MCF 10A (cell line): Measurements from ENCODE around the gene CDH11. TPM values are rescaled to one million over a fixed set of nuclear protein-coding genes. Genes with fewer than 3 reads are reported as not detected.

Source experiments
- BruUV-seq: library from RNA; stranded (reverse); fragments of 400-500 nt; replicated peaks from 2 replicates; lab custom pipeline; 2021; lab: Mats Ljungman, UMichigan
- CTCF ChIA-PET: fragments of 300-600 bp; sonication (Branson Sonifier 250); formaldehyde crosslinking; extraction: SDS; loops from one replicate; lab custom pipeline; 2021; ENCODE audit warnings: antibody characterized with exemption, inconsistent platforms; lab: Yijun Ruan, JAX
- POLR2A ChIA-PET: fragments of 300-600, 350-650 bp; sonication (Branson Sonifier 250); formaldehyde crosslinking; extraction: SDS; loops from one replicate; lab custom pipeline; 2020; ENCODE audit warnings: antibody characterized with exemption, inconsistent platforms; lab: Yijun Ruan, JAX
- DNase-seq: peaks from one replicate; pipeline ENCODE4 v3.0.0-alpha.2; 2018; ENCODE audit not compliant: unreplicated experiment
- H3K27ac Mint-ChIP-seq: one replicate; pipeline ENCODE4 v1.8.0; 2022; ENCODE audit warnings: mild to moderate bottlenecking, low read depth, mixed read lengths; ENCODE audit not compliant: unreplicated experiment
- H3K27me3 Mint-ChIP-seq: one replicate; pipeline ENCODE4 v1.8.0; 2022; ENCODE audit warnings: mixed read lengths; ENCODE audit not compliant: insufficient read depth, unreplicated experiment
- H3K36me3 Mint-ChIP-seq: one replicate; pipeline ENCODE4 v1.8.0; 2022; ENCODE audit warnings: mild to moderate bottlenecking, moderate library complexity, mixed read lengths; ENCODE audit not compliant: insufficient read depth, unreplicated experiment
- H3K4me1 Mint-ChIP-seq: one replicate; pipeline ENCODE4 v1.8.0; 2022; ENCODE audit warnings: mixed read lengths; ENCODE audit not compliant: insufficient read depth, unreplicated experiment
- H3K4me3 Mint-ChIP-seq: one replicate; pipeline ENCODE4 v1.8.0; 2022; ENCODE audit warnings: mild to moderate bottlenecking, moderate library complexity, mixed read lengths; ENCODE audit not compliant: unreplicated experiment
- H3K9me3 Mint-ChIP-seq: one replicate; pipeline ENCODE4 v1.8.0; 2022; ENCODE audit warnings: mixed read lengths; ENCODE audit not compliant: unreplicated experiment
- intact Hi-C: fragments of 100-400 bp; cut with micrococcal nuclease; formaldehyde crosslinking; loops from 2 replicates; pipeline ENCODE4 v1.14.1; 2022
- total RNA-seq: library from RNA; stranded (reverse); gene quantifications from 2 replicates; pipeline ENCODE4 v1.2.3, GENCODE V29; 2022
- TF ChIP-seq, protein P1 (sequence below): fragments of 200-600 bp; IDR thresholded peaks from one replicate; pipeline ENCODE4 v1.8.0; 2022; ENCODE audit warnings: antibody characterized with exemption, mild to moderate bottlenecking; ENCODE audit not compliant: unreplicated experiment

Gene CDH11
- total RNA-seq, 1 experiment from 2014 or later, result 0.33 TPM

DNA sequence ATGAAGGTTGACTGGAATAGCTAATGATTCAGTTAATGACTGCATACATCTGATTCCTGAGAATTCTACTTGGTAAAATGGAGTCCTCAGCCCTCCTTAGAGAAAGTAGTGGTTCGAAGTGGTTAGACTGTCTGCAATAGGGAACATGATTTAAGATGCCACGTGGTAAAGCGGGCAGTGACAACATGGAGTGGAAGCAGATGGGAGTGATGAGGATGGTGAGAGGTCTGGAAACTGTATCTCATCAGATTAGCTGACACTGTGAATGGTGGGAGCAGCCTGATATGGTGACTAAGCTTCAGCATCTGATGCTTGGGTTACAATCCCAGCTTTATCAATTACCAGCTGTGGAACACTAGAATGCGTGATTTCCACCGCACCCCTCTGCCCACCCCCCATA lies 8.4 kb downstream of the CDH11 start:
- no peaks in the 10 kb centered on the region for H3K9me3 Mint-ChIP-seq
- H3K4me1 Mint-ChIP-seq, result peaks cover 5% of the 10 kb centered on the region
- TF ChIP-seq, protein P1, sequence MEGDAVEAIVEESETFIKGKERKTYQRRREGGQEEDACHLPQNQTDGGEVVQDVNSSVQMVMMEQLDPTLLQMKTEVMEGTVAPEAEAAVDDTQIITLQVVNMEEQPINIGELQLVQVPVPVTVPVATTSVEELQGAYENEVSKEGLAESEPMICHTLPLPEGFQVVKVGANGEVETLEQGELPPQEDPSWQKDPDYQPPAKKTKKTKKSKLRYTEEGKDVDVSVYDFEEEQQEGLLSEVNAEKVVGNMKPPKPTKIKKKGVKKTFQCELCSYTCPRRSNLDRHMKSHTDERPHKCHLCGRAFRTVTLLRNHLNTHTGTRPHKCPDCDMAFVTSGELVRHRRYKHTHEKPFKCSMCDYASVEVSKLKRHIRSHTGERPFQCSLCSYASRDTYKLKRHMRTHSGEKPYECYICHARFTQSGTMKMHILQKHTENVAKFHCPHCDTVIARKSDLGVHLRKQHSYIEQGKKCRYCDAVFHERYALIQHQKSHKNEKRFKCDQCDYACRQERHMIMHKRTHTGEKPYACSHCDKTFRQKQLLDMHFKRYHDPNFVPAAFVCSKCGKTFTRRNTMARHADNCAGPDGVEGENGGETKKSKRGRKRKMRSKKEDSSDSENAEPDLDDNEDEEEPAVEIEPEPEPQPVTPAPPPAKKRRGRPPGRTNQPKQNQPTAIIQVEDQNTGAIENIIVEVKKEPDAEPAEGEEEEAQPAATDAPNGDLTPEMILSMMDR, result no peak
- H3K4me3 Mint-ChIP-seq, result no peak overlapping the region
- H3K36me3 Mint-ChIP-seq, result no peaks in the 10 kb centered on the region
- ChIA-PET POLR2A (no interaction called here), CTCF (interaction anchor here (0.6 to 0.9 kb wide), 5 partner anchors 14 to 1094 kb away, joined by 3 to 5 read pairs (median 3); no protein-coding TSS in a partner anchor)
- H3K27ac Mint-ChIP-seq, result no peak overlapping the region
- intact Hi-C loops, result loop anchor here (10.0 kb wide), 2 partner anchors 639 to 1389 kb away; no protein-coding TSS in a partner anchor
- H3K27me3 Mint-ChIP-seq, result no peaks in the 10 kb centered on the region
- BruUV-seq, result no TSS peak
- DNase-seq, result no peak

- no peak for DNase-seq
- H3K4me1 Mint-ChIP-seq, result no peaks in the 10 kb centered on the region
- H3K4me3 Mint-ChIP-seq, result no peak overlapping the region
- H3K27ac Mint-ChIP-seq, result no peak overlapping the region
- intact Hi-C loops, result loop anchor here (10.0 kb wide), 2 partner anchors 637 to 1387 kb away; no protein-coding TSS in a partner anchor
- ChIA-PET POLR2A (interaction anchor here (0.6 kb wide), 1 partner anchor 1777 kb away, joined by 3 read pairs; no protein-coding TSS in a partner anchor), CTCF (interaction anchor here (0.6 to 0.7 kb wide), 2 partner anchors 9 to 1125 kb away, joined by 3 read pairs; no protein-coding TSS in a partner anchor)
- H3K27me3 Mint-ChIP-seq, result no peaks in the 10 kb centered on the region
- H3K36me3 Mint-ChIP-seq, result no peaks in the 10 kb centered on the region
- TF ChIP-seq, protein P1, result no peak
- H3K9me3 Mint-ChIP-seq, result no peaks in the 10 kb centered on the region
- BruUV-seq, result no TSS peak
Measured at GRCh38 chr16:65111306-65111705, 10.6 kb downstream of the CDH11 start.

- TF ChIP-seq, protein P1, result no peak
- CTCF ChIA-PET, result interaction anchor here (1.0 to 3.8 kb wide), 2 partner anchors 10 to 196 kb away, joined by 5 to 26 read pairs; no protein-coding TSS in a partner anchor
- BruUV-seq, result no TSS peak
- Mint-ChIP-seq H3K4me3 (no peak overlapping the region), H3K36me3 (no peaks in the 10 kb centered on the region), H3K27ac (no peak overlapping the region), H3K4me1 (no peaks in the 10 kb centered on the region), H3K27me3 (no peaks in the 10 kb centered on the region), H3K9me3 (peaks cover under 1% of the 10 kb centered on the region)
- no peak for DNase-seq
- intact Hi-C loops, result no loop called here
- POLR2A ChIA-PET, result no interaction called here
Measured at GRCh38 chr16:65106757-65107156, 15.1 kb downstream of the CDH11 start.

- H3K36me3 Mint-ChIP-seq, result no peaks in the 10 kb centered on the region
- CTCF ChIA-PET, result interaction anchor here (1.0 kb wide), 1 partner anchor 10 kb away, joined by 3 read pairs; no protein-coding TSS in a partner anchor
Measured at GRCh38 chr16:65105171-65105570, 16.7 kb downstream of the CDH11 start.

More at GRCh38 chr16:65105171-65105570, 16.7 kb downstream of the CDH11 start:
- H3K27ac Mint-ChIP-seq, result no peak overlapping the region
- peaks cover 8% of the 10 kb centered on the region for H3K9me3 Mint-ChIP-seq
- H3K27me3 Mint-ChIP-seq, result no peaks in the 10 kb centered on the region
- intact Hi-C loops, result no loop called here
- BruUV-seq, result no TSS peak
- H3K4me1 Mint-ChIP-seq, result no peaks in the 10 kb centered on the region
- POLR2A ChIA-PET, result no interaction called here
- no peak for DNase-seq
- no peak overlapping the region for H3K4me3 Mint-ChIP-seq
- TF ChIP-seq, protein P1, result no peak
